ENCODE results near the gene CGNL1.

CGNL1 gene

DNA sequence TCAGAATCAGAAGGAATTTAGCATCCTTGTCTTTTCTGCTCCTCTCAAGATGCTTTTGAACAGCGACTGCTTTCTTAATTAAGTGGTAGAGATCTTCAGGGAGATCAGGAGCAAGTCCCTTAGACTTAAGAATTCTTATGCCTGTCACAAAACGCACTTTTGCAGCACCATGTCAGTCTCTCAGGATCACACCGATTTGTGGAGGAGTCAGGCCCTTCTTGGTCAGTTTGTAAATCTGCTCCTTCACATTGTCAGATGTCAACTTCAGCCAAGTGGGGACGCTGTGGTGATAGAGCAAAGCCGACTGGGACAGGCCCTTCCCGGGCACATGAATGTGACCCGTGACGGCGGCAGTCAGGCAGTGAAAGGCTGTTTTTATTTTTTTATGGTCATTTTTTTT, 179.7 kb downstream of the CGNL1 start:
- no peak overlapping the region for H3K4me3 ChIP-seq (ENCODE audit: low read depth, low read length)
- no peak for TF ChIP-seq CTCF (conservative IDR thresholded peaks at IDR 0.05; ENCODE audit: low read depth, low read length)
- DNase-seq (ENCODE audit: low read depth), result no peak

GRCh38 chr15:57557267-57557666, 181.0 kb downstream of the CGNL1 start:
- H3K4me3 ChIP-seq (ENCODE audit: low read depth, low read length), result no peak overlapping the region
- no peak for TF ChIP-seq CTCF (conservative IDR thresholded peaks at IDR 0.05; ENCODE audit: low read depth, low read length)
- DNase-seq (ENCODE audit: low read depth), result no peak

- H3K4me3 ChIP-seq (ENCODE audit: low read depth, low read length), result no peak overlapping the region
- DNase-seq (ENCODE audit: low read depth), result no peak
Observed at GRCh38 chr15:57557810-57558209, 181.5 kb downstream of the CGNL1 start.

GRCh38 chr15:57559875-57560274, 183.6 kb downstream of the CGNL1 start:
- no peak overlapping the region for H3K4me3 ChIP-seq (ENCODE audit: low read depth, low read length)
- peak; percentile 95 for TF ChIP-seq CTCF (conservative IDR thresholded peaks at IDR 0.05; ENCODE audit: low read depth, low read length)
- peak; percentile 48 for DNase-seq (ENCODE audit: low read depth)

More at GRCh38 chr15:57557810-57558209, 181.5 kb downstream of the CGNL1 start:
- TF ChIP-seq CTCF (conservative IDR thresholded peaks at IDR 0.05; ENCODE audit: low read depth, low read length), result no peak

GRCh38 chr15:57561041-57561711, 184.9 kb downstream of the CGNL1 start:
- peak; percentile 81 for DNase-seq (ENCODE audit: low read depth)
- TF ChIP-seq CTCF (conservative IDR thresholded peaks at IDR 0.05; ENCODE audit: low read depth, low read length), result peak; percentile 96
- no peak overlapping the region for H3K4me3 ChIP-seq (ENCODE audit: low read depth, low read length)

DNA sequence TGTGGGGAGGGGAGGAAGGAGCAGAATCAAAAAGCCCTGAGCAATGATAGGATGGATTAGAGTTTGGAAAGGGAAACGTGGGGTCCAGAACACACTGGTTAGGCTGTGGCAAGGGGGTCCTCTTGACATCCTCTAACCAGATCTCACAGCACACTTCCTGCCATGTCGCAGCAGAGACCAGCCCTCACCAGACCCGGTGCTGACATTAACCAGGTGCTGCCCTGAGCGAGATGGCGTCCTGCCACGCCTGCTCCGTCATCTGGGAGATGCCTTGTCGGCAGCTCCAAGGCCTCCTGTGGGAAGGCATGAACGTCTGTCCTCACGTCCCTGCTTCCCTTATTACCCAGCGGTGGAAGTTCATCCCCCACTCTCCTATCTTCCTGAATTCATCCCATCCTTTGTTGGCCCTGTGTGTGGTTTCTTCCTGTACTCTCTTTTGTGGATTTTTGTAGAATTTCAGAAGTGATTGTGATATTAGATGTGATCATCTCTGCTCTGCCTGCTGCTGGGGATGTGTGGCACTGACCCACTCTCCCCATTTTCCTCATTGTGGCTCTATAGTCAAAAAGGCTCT, 186.0 kb downstream of the CGNL1 start:
- DNase-seq (ENCODE audit: low read depth), result no peak
- no peak overlapping the region for H3K4me3 ChIP-seq (ENCODE audit: low read depth, low read length)
- no peak for TF ChIP-seq CTCF (conservative IDR thresholded peaks at IDR 0.05; ENCODE audit: low read depth, low read length)

DNA sequence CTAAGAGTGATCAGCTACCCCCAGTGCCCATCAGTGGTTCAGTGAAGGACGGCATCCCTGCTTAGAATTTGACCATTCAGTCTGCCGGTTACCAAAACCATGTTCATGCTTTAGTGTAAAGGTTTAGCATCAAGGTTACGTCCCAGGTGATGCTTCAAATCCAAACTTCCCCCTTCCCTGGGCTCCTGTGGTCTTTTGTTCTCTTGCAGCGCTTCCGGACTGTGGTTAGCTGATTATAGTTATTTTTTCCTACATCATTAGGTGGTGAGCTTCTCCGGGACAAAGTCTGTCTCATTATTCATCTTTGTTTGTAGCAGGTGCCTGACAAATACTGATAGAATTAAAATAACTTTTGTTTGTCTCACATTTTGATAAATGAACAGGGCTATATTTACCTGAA, 187.1 kb downstream of the CGNL1 start:
- no peak overlapping the region for H3K4me3 ChIP-seq (ENCODE audit: low read depth, low read length)
- TF ChIP-seq CTCF (conservative IDR thresholded peaks at IDR 0.05; ENCODE audit: low read depth, low read length), result no peak
- no peak for DNase-seq (ENCODE audit: low read depth)
